ENCODE data around the gene TPK1.
A peak's percentile ranks its signal among the peaks of the same experiment; 100 is the strongest.

DNA sequence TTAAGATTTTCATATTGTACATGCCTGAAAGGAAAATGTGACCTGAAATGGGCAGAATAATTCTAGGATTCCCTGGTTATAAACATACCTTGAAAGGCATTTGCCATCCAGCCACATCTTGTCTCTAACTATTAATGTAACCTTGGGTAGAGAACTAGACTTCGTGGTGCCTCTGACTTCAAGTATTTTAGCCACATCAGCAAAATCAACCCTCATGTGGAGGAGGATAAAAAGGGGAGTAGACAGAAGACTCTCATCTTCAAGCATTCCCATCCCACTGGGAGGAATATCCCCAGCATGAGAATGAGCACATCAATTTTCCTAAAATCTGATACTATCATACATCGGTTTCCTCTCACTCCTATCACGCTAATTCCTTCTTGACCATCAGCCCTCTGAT lies 267.6 kb downstream of the TPK1 start:
- TF ChIP-seq, protein P1, sequence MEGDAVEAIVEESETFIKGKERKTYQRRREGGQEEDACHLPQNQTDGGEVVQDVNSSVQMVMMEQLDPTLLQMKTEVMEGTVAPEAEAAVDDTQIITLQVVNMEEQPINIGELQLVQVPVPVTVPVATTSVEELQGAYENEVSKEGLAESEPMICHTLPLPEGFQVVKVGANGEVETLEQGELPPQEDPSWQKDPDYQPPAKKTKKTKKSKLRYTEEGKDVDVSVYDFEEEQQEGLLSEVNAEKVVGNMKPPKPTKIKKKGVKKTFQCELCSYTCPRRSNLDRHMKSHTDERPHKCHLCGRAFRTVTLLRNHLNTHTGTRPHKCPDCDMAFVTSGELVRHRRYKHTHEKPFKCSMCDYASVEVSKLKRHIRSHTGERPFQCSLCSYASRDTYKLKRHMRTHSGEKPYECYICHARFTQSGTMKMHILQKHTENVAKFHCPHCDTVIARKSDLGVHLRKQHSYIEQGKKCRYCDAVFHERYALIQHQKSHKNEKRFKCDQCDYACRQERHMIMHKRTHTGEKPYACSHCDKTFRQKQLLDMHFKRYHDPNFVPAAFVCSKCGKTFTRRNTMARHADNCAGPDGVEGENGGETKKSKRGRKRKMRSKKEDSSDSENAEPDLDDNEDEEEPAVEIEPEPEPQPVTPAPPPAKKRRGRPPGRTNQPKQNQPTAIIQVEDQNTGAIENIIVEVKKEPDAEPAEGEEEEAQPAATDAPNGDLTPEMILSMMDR (conservative IDR thresholded peaks at IDR 0.05; ENCODE audit: low read depth, low read length), result no peak
- TF ChIP-seq POLR2A (IDR thresholded peaks at IDR 0.05; ENCODE audit: low read depth, low read length), result no peak
- TF ChIP-seq MAFK (IDR thresholded peaks at IDR 0.05; ENCODE audit: low read depth, low read length), result peak; percentile 79
- no peak for TF ChIP-seq MAZ (IDR thresholded peaks at IDR 0.05; ENCODE audit: borderline replicate concordance, low read depth, low read length)
- TF ChIP-seq FOS (IDR thresholded peaks at IDR 0.05; ENCODE audit: low read depth, low read length), result no peak
- TF ChIP-seq RAD21 (IDR thresholded peaks at IDR 0.05; ENCODE audit: low read length), result no peak
- no peak for TF ChIP-seq RCOR1 (IDR thresholded peaks at IDR 0.05; ENCODE audit: insufficient replicate concordance, low read length)
- no peak for TF ChIP-seq MXI1 (IDR thresholded peaks at IDR 0.05; ENCODE audit: borderline replicate concordance, low read depth, low read length)
- no peak for TF ChIP-seq NFE2L2 (IDR thresholded peaks at IDR 0.05; ENCODE audit: low read depth, low read length)
- no peak for TF ChIP-seq SMC3 (IDR thresholded peaks at IDR 0.05; ENCODE audit: low read depth, low read length)
- TF ChIP-seq CEBPB (IDR thresholded peaks at IDR 0.05; ENCODE audit: low read depth, low read length), result no peak
